Transverse colon (tissue), 3 donors: Measurements from ENCODE around the gene ITIH4.

Source experiments
- POLR2A ChIP-seq: fragments of 450-650 bp; IDR thresholded peaks from one replicate; pipeline ENCODE4 v1.6.1; 2016; ENCODE audit warnings: antibody characterized with exemption, mild to moderate bottlenecking, moderate library complexity
- TF ChIP-seq, protein P1 (sequence below), 5 experiments: fragments of 200-600 bp in 3 of 5; fragments of 450-650 bp in 2 of 5; sonication (generic) in 3 of 5; IDR thresholded peaks; 1 replicate in 2 of 5; 2 replicates in 3 of 5; pipeline ENCODE4 v1.5.1; 2016 to 2017; ENCODE audit warnings: antibody characterized with exemption in 5 of 5, inconsistent platforms in 3 of 5, mild to moderate bottlenecking in 2 of 5, moderate library complexity in 1 of 5

- TF ChIP-seq, protein P1, sequence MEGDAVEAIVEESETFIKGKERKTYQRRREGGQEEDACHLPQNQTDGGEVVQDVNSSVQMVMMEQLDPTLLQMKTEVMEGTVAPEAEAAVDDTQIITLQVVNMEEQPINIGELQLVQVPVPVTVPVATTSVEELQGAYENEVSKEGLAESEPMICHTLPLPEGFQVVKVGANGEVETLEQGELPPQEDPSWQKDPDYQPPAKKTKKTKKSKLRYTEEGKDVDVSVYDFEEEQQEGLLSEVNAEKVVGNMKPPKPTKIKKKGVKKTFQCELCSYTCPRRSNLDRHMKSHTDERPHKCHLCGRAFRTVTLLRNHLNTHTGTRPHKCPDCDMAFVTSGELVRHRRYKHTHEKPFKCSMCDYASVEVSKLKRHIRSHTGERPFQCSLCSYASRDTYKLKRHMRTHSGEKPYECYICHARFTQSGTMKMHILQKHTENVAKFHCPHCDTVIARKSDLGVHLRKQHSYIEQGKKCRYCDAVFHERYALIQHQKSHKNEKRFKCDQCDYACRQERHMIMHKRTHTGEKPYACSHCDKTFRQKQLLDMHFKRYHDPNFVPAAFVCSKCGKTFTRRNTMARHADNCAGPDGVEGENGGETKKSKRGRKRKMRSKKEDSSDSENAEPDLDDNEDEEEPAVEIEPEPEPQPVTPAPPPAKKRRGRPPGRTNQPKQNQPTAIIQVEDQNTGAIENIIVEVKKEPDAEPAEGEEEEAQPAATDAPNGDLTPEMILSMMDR (IDR thresholded peaks at IDR 0.05) = no peak
- TF ChIP-seq POLR2A = no peak
These were observed 35.1 kb downstream of the ITIH4 start for GRCh38 chr3:52795298-52795900.
